A549 (cell line): ENCODE results near the gene LIN37. TPM values are rescaled to one million over a fixed set of nuclear protein-coding genes. Genes with fewer than 3 reads are reported as not detected.
A peak's percentile ranks its signal among the peaks of the same experiment; 100 is the strongest.

ENCODE experiments used
- ATAC-seq, 2 experiments: fragments of 200-7000 bp in 1 of 2; fragments of >200 bp in 1 of 2; cut with Nextera tagmentation in 1 of 2; cut with Tn5 transposase in 1 of 2; 3 replicates each; pipeline versions ENCODE4 v1.8.0 to v1.9.1; 2018 to 2020; ENCODE audit warnings: mild to moderate bottlenecking in 1 of 2, moderate library complexity in 1 of 2
- CTCF ChIA-PET: fragments of 300-600 bp; sonication (Branson Sonifier 250); formaldehyde crosslinking; extraction: SDS; loops from one replicate; lab custom pipeline; 2021; ENCODE audit warnings: antibody characterized with exemption, inconsistent platforms; lab: Yijun Ruan, JAX
- POLR2A ChIA-PET: fragments of 350-600 bp; formaldehyde crosslinking; extraction: SDS; loops from one replicate; lab custom pipeline; 2021; ENCODE audit warnings: antibody characterized with exemption, inconsistent platforms; lab: Yijun Ruan, JAX
- DNase-seq, 2 experiments: peaks; one replicate each; pipeline versions ENCODE4 v3.0.0 to v3.0.0-alpha.2; 2011 to 2016; ENCODE audit warnings: low read depth in 1 of 2, low spot score in 1 of 2
- FAIRE-seq: peaks from 2 replicates; lab custom pipeline; 2011; peaks lifted over from hg19 to GRCh38; lab: Jason Lieb, UNC
- H3K27ac ChIP-seq, 2 experiments: fragments of >200 bp; sonication (Bioruptor Twin); formaldehyde crosslinking; 3 replicates each; pipeline ENCODE4 v1.5.1; 2016 to 2017
- H3K4me1 ChIP-seq: fragments of >200 bp; sonication (Bioruptor Twin); formaldehyde crosslinking; 3 replicates; pipeline ENCODE4 v1.6.1; 2016
- H3K4me2 ChIP-seq: fragments of >200 bp; sonication (Bioruptor Twin); formaldehyde crosslinking; 3 replicates; pipeline ENCODE4 v1.6.1; 2016
- H3K4me3 ChIP-seq: fragments of >200 bp; sonication (Bioruptor Twin); formaldehyde crosslinking; 3 replicates; pipeline ENCODE4 v1.5.1; 2016
- H3K9me3 ChIP-seq: fragments of >200 bp; sonication (Bioruptor Twin); formaldehyde crosslinking; 3 replicates; pipeline ENCODE4 v1.6.1; 2016
- BHLHE40 ChIP-seq: IDR thresholded peaks from 2 replicates; pipeline ENCODE4 v1.6.1; 2012; ENCODE audit warnings: low read depth, low read length, inconsistent platforms
- CBX2 ChIP-seq: fragments of 200-600 bp; sonication (generic); IDR thresholded peaks from 2 replicates; pipeline ENCODE4 v1.6.1; 2016; ENCODE audit warnings: low read depth, mild to moderate bottlenecking, borderline replicate concordance
- CBX8 ChIP-seq: fragments of 200-600 bp; sonication (generic); IDR thresholded peaks from 2 replicates; pipeline ENCODE4 v1.6.1; 2016
- CEBPB ChIP-seq, 2 experiments: fragments of >200 bp in 1 of 2; sonication (Bioruptor Twin) in 1 of 2; formaldehyde crosslinking in 1 of 2; IDR thresholded peaks; 2 replicates each; pipeline ENCODE4 v1.6.1; 2012 to 2016
- CHD2 ChIP-seq: fragments of 150-350 bp; IDR thresholded peaks from 2 replicates; pipeline ENCODE4 v1.6.1; 2014; ENCODE audit warnings: low read length; ENCODE audit not compliant: partially characterized antibody
- CTCF ChIP-seq: fragments of >200 bp; sonication (Bioruptor Twin); formaldehyde crosslinking; IDR thresholded peaks from 3 replicates; pipeline ENCODE4 v1.5.1; 2016
- E2F6 ChIP-seq: IDR thresholded peaks from 2 replicates; pipeline ENCODE4 v1.6.1; 2012; ENCODE audit warnings: low read depth, borderline replicate concordance
- ESRRA ChIP-seq: fragments of 150-350 bp; IDR thresholded peaks from 2 replicates; pipeline ENCODE4 v1.6.1; 2014; ENCODE audit warnings: mild to moderate bottlenecking, low read length, borderline replicate concordance
- FOSB ChIP-seq: fragments of 250-450 bp; sonication (Bioruptor Pico); IDR thresholded peaks from 2 replicates; pipeline ENCODE4 v1.5.0; 2020; ENCODE audit warnings: mild to moderate bottlenecking, moderate library complexity
- FOXS1 ChIP-seq: fragments of 250-450 bp; sonication (Bioruptor Pico); IDR thresholded peaks from 2 replicates; pipeline ENCODE4 v1.5.0; 2020; ENCODE audit warnings: mild to moderate bottlenecking, moderate library complexity
- GATA3 ChIP-seq: IDR thresholded peaks from 2 replicates; pipeline ENCODE4 v1.6.1; 2012; ENCODE audit warnings: borderline replicate concordance
- HDAC2 ChIP-seq: fragments of 200-600 bp; sonication (generic); IDR thresholded peaks from 2 replicates; pipeline ENCODE4 v1.6.1; 2016
- HES2 ChIP-seq: fragments of >200 bp; sonication (Bioruptor Twin); formaldehyde crosslinking; IDR thresholded peaks from 2 replicates; pipeline ENCODE4 v1.6.1; 2016
- HEYL ChIP-seq: fragments of 250-450 bp; sonication (Bioruptor Pico); IDR thresholded peaks from 2 replicates; pipeline ENCODE4 v1.8.0; 2021; ENCODE audit warnings: mild to moderate bottlenecking, moderate library complexity
- HMGXB4 ChIP-seq: fragments of 250-450 bp; sonication (Bioruptor Pico); IDR thresholded peaks from 2 replicates; pipeline ENCODE4 v1.5.0; 2021; ENCODE audit warnings: mild to moderate bottlenecking, moderate library complexity, borderline replicate concordance
- HOXB13 ChIP-seq: fragments of 250-450 bp; sonication (Bioruptor Pico); IDR thresholded peaks from 2 replicates; pipeline ENCODE4 v1.5.0; 2020; ENCODE audit warnings: low read depth, mild to moderate bottlenecking, moderate library complexity
- JUN ChIP-seq, 2 experiments: fragments of >200 bp; sonication (Bioruptor Twin); formaldehyde crosslinking; IDR thresholded peaks; 2 replicates in 1 of 2; 3 replicates in 1 of 2; pipeline ENCODE4 v1.6.1; 2016 to 2017
- KDM5A ChIP-seq: fragments of 200-600 bp; sonication (generic); IDR thresholded peaks from 2 replicates; pipeline ENCODE4 v1.6.1; 2016; ENCODE audit warnings: antibody characterized with exemption, mild to moderate bottlenecking
- MAZ ChIP-seq: fragments of 150-350 bp; IDR thresholded peaks from 2 replicates; pipeline ENCODE4 v1.6.1; 2014; ENCODE audit warnings: antibody characterized with exemption, low read depth, low read length, borderline replicate concordance
- MYC ChIP-seq: IDR thresholded peaks from 2 replicates; pipeline ENCODE4 v1.6.1; 2012; ENCODE audit warnings: mild to moderate bottlenecking, inconsistent platforms, low read length, improper control_type of control experiment, borderline replicate concordance
- NFE2L2 ChIP-seq: fragments of 150-350 bp; conservative IDR thresholded peaks from 2 replicates; pipeline ENCODE4 v1.6.1; 2014; ENCODE audit warnings: low read length
- NR3C1 ChIP-seq: fragments of >200 bp; sonication (Bioruptor Twin); formaldehyde crosslinking; IDR thresholded peaks from 3 replicates; pipeline ENCODE4 v1.6.1; 2017
- PHF8 ChIP-seq: fragments of 200-600 bp; sonication (generic); IDR thresholded peaks from 2 replicates; pipeline ENCODE4 v1.6.1; 2016; ENCODE audit warnings: low read depth, mild to moderate bottlenecking, antibody characterized with exemption, moderate library complexity, borderline replicate concordance
- POLR2A ChIP-seq: IDR thresholded peaks from 2 replicates; pipeline ENCODE4 v1.6.1; 2012; ENCODE audit warnings: mild to moderate bottlenecking, low read length
- RCOR1 ChIP-seq: fragments of 150-350 bp; IDR thresholded peaks from 2 replicates; pipeline ENCODE4 v1.6.1; 2014; ENCODE audit warnings: antibody characterized with exemption, low read length, low read depth
- RFX5 ChIP-seq: fragments of 450-650 bp; IDR thresholded peaks from 2 replicates; pipeline ENCODE4 v1.7.1; 2014; ENCODE audit warnings: antibody characterized with exemption, mild to moderate bottlenecking, moderate library complexity
- RNF2 ChIP-seq: fragments of 200-600 bp; sonication (generic); IDR thresholded peaks from 2 replicates; pipeline ENCODE4 v1.6.1; 2016; ENCODE audit warnings: low read depth, mild to moderate bottlenecking, antibody characterized with exemption, moderate library complexity, borderline replicate concordance
- SMC3 ChIP-seq: fragments of >200 bp; sonication (Bioruptor Twin); formaldehyde crosslinking; IDR thresholded peaks from 3 replicates; pipeline ENCODE4 v1.6.1; 2018; ENCODE audit warnings: inconsistent platforms
- SREBF2 ChIP-seq: fragments of 450-650 bp; IDR thresholded peaks from 2 replicates; pipeline ENCODE4 v1.6.1; 2014; ENCODE audit warnings: mild to moderate bottlenecking, moderate library complexity
- ZC3H11A ChIP-seq: fragments of 450-650 bp; IDR thresholded peaks from 2 replicates; pipeline ENCODE4 v1.6.1; 2014; ENCODE audit warnings: antibody characterized with exemption, mild to moderate bottlenecking
- WGBS: methylation state at CpG from one replicate; pipeline ENCODE4 v1.1.6; 2017; ENCODE audit errors: missing lambda C conversion rate; 5-methylcytosine and 5-hydroxymethylcytosine counted together
- polyA plus RNA-seq, 4 experiments: library from polyadenylated mRNA; depleted of rRNA in 3 of 4; stranded (reverse); fragments of >200 nt; fragmentation: RNase III in 1 of 4; extraction: RNeasy Plus Mini Kit Qiagen cat#74134 plus additional on column Dnase treatment in 1 of 4; gene quantifications; 2 replicates in 3 of 4; 3 replicates in 1 of 4; pipeline ENCODE4 v1.2.3, GENCODE V29; 2011 to 2017

Gene LIN37
- polyA plus RNA-seq, 2 of the 4 experiments (the other 2 are of a cell fraction): 8.1 to 23.1 TPM

GRCh38 chr19:35774274-35775045, 26.1 kb downstream of the LIN37 start:
- ATAC-seq (peak; percentile 35 to 42), FAIRE-seq (peak; percentile 18), DNase-seq (peak; percentile 56 to 76)
- H3K4me2 ChIP-seq: peak overlapping the region; percentile 96
- peak overlapping the region; percentile 62 for H3K4me3 ChIP-seq
- H3K4me1 ChIP-seq: peaks cover 31% of the 10 kb centered on the region
- ChIA-PET POLR2A (interaction anchor here (0.7 to 1.2 kb wide), 3 partner anchors 12 to 217 kb away, joined by 3 to 7 read pairs (median 4); partner anchors contain the start of gene LIN37), CTCF (interaction anchor here (0.7 to 2.3 kb wide), 6 partner anchors 8 to 181 kb away, joined by 3 to 8 read pairs (median 4); no protein-coding TSS in a partner anchor)
- 11% methylated on average over 16 of the region's 16 CpGs for WGBS
- no peaks in the 10 kb centered on the region for H3K9me3 ChIP-seq
- TF ChIP-seq ESRRA (no peak), HES2 (no peak), E2F6 (0 out of 2 replicates have a peak, but pooled peaks have one; percentile 10), HOXB13 (CRISPR knock-in tag) (0 out of 2 replicates have a peak, but pooled peaks have one; percentile 6), SMC3 (no peak), CTCF (no peak), ZC3H11A (0 out of 2 replicates have a peak, but pooled peaks have one; percentile 3), BHLHE40 (no peak), MYC (0 out of 2 replicates have a peak, but pooled peaks have one; percentile 4), CBX8 (no peak), RFX5 (no peak), MAZ (no peak), GATA3 (no peak)
- no peak overlapping the region for H3K27ac ChIP-seq

GRCh38 chr19:35775046-35775297, 26.6 kb downstream of the LIN37 start:
- TF ChIP-seq HEYL (no peak), MYC (no peak), SREBF2 (no peak), POLR2A (no peak), FOSB (CRISPR knock-in tag) (no peak), HMGXB4 (CRISPR knock-in tag) (no peak), CBX2 (no peak), CEBPB (IDR thresholded peaks at IDR 0.05) (no peak), NR3C1 (no peak), NFE2L2 (no peak), RNF2 (no peak), FOXS1 (CRISPR knock-in tag) (no peak), PHF8 (no peak), JUN (IDR thresholded peaks at IDR 0.05) (no peak), HDAC2 (no peak), CHD2 (no peak), ESRRA (no peak), RCOR1 (no peak), KDM5A (no peak)
- 13% methylated on average over 9 of the region's 9 CpGs for WGBS
- Histone ChIP-seq H3K4me2 (peak overlapping the region; percentile 96), H3K4me1 (peaks cover 31% of the 10 kb centered on the region), H3K9me3 (no peaks in the 10 kb centered on the region), H3K27ac (no peak overlapping the region), H3K4me3 (peak overlapping the region; percentile 62)
- no peak for DNase-seq
- no peak for FAIRE-seq
- ChIA-PET CTCF (interaction anchor here (0.7 kb wide), 1 partner anchor 9 kb away, joined by 3 read pairs; no protein-coding TSS in a partner anchor), POLR2A (interaction anchor here (1.2 kb wide), 1 partner anchor 27 kb away, joined by 3 read pairs; the partner anchor contains the start of gene LIN37)
- peak; percentile 12 to 53 for ATAC-seq
